Panc1 (cell line): Measurements from ENCODE around the gene SPATA16.

ENCODE experiments used
- CTCF ChIP-seq: fragments of 450-650 bp; IDR thresholded peaks from 2 replicates; pipeline ENCODE4 v1.5.1; 2017; ENCODE audit warnings: mild to moderate bottlenecking
- POLR2AphosphoS5 ChIP-seq: IDR thresholded peaks from 2 replicates; pipeline ENCODE4 v1.6.1; 2012; ENCODE audit warnings: mild to moderate bottlenecking, low read depth, low read length, moderate library complexity
- SIN3A ChIP-seq: IDR thresholded peaks from 2 replicates; pipeline ENCODE4 v1.6.1; 2012; ENCODE audit warnings: low read depth, mild to moderate bottlenecking, low read length, moderate library complexity, borderline replicate concordance; ENCODE audit not compliant: insufficient read depth
- TF ChIP-seq, protein P1 (sequence below), 2 experiments: IDR thresholded peaks; 2 replicates each; pipeline ENCODE4 v1.6.1; 2011 to 2012; ENCODE audit warnings: low read depth in 2 of 2, control low read depth in 1 of 2, low read length in 1 of 2, mild to moderate bottlenecking in 1 of 2, moderate library complexity in 1 of 2; ENCODE audit not compliant: insufficient read depth in 1 of 2

DNA sequence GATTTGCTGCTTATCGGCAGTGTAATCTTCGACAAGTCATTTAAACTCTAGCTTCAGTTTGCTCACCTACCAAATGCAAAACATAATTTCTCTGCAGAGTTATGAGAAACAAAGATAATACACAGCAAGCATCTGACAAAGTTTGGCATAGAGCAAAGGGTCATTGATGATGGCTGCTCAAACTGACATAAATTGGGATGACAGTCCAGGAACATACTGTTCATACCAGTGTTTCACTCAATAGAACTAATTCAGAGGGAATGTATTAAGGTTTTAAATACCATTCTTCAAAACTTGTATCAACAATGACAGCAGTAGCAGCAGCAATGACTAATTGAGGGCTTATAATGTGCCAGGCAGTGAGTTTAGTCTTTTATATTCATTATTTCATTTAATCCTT lies 137.6 kb downstream of the SPATA16 start:
- TF ChIP-seq CTCF = no peak
- TF ChIP-seq POLR2AphosphoS5 = no peak
- TF ChIP-seq SIN3A = no peak
- TF ChIP-seq, protein P1, sequence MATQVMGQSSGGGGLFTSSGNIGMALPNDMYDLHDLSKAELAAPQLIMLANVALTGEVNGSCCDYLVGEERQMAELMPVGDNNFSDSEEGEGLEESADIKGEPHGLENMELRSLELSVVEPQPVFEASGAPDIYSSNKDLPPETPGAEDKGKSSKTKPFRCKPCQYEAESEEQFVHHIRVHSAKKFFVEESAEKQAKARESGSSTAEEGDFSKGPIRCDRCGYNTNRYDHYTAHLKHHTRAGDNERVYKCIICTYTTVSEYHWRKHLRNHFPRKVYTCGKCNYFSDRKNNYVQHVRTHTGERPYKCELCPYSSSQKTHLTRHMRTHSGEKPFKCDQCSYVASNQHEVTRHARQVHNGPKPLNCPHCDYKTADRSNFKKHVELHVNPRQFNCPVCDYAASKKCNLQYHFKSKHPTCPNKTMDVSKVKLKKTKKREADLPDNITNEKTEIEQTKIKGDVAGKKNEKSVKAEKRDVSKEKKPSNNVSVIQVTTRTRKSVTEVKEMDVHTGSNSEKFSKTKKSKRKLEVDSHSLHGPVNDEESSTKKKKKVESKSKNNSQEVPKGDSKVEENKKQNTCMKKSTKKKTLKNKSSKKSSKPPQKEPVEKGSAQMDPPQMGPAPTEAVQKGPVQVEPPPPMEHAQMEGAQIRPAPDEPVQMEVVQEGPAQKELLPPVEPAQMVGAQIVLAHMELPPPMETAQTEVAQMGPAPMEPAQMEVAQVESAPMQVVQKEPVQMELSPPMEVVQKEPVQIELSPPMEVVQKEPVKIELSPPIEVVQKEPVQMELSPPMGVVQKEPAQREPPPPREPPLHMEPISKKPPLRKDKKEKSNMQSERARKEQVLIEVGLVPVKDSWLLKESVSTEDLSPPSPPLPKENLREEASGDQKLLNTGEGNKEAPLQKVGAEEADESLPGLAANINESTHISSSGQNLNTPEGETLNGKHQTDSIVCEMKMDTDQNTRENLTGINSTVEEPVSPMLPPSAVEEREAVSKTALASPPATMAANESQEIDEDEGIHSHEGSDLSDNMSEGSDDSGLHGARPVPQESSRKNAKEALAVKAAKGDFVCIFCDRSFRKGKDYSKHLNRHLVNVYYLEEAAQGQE (IDR thresholded peaks at IDR 0.05; ENCODE audit: insufficient read depth in 1 of 2, low read depth in 2 of 2, low read length in 1 of 2) = no peak
